HFF-Myc (cell line): ENCODE data around the gene CCNC.

Experiments used
- DNase-seq: peaks from one replicate; pipeline ENCODE4 v3.0.0-alpha.2; 2011; ENCODE audit warnings: low read depth; ENCODE audit errors: extremely low read depth
- H3K4me3 ChIP-seq: replicated peaks from 2 replicates; pipeline ENCODE4 v1.5.1; 2011; ENCODE audit warnings: low read depth, mild to moderate bottlenecking, control low read depth, low read length
- CTCF ChIP-seq: IDR thresholded peaks from 2 replicates; pipeline ENCODE4 v1.5.1; 2012; ENCODE audit warnings: mild to moderate bottlenecking, low read depth, low read length, control low read depth; ENCODE audit errors: missing control alignments

Gene CCNC

GRCh38 chr6:99592900-99593299 is 24.4 kb upstream of the CCNC start:
- no peak overlapping the region for H3K4me3 ChIP-seq
- TF ChIP-seq CTCF, result no peak
- DNase-seq, result no peak

GRCh38 chr6:99591673-99592364 is 23.4 kb upstream of the CCNC start:
- H3K4me3 ChIP-seq, result no peak overlapping the region
- TF ChIP-seq CTCF, result no peak
- no peak for DNase-seq

- no peak for DNase-seq
- H3K4me3 ChIP-seq, result no peak overlapping the region
- TF ChIP-seq CTCF, result no peak
Measured at GRCh38 chr6:99590728-99591672, 22.5 kb upstream of the CCNC start.

GRCh38 chr6:99589907-99590493 is 21.5 kb upstream of the CCNC start:
- no peak for DNase-seq
- H3K4me3 ChIP-seq, result no peak overlapping the region
- no peak for TF ChIP-seq CTCF

- no peak for DNase-seq
- H3K4me3 ChIP-seq, result peak overlapping the region; percentile 40
- no peak for TF ChIP-seq CTCF
Measured at GRCh38 chr6:99589290-99589672, 20.8 kb upstream of the CCNC start.

GRCh38 chr6:99588618-99589289 is 20.3 kb upstream of the CCNC start:
- peak; percentile 35 for DNase-seq
- peak; percentile 61 for TF ChIP-seq CTCF
- peak overlapping the region; percentile 40 for H3K4me3 ChIP-seq
